ENCODE data around the gene DAGLA. TPM values are rescaled to one million over a fixed set of nuclear protein-coding genes. Genes with fewer than 3 reads are reported as not detected.

DAGLA gene
- total and polyA plus RNA-seq, 2 experiments from 2014 or later: 7.4 to 8.9 TPM

DNA sequence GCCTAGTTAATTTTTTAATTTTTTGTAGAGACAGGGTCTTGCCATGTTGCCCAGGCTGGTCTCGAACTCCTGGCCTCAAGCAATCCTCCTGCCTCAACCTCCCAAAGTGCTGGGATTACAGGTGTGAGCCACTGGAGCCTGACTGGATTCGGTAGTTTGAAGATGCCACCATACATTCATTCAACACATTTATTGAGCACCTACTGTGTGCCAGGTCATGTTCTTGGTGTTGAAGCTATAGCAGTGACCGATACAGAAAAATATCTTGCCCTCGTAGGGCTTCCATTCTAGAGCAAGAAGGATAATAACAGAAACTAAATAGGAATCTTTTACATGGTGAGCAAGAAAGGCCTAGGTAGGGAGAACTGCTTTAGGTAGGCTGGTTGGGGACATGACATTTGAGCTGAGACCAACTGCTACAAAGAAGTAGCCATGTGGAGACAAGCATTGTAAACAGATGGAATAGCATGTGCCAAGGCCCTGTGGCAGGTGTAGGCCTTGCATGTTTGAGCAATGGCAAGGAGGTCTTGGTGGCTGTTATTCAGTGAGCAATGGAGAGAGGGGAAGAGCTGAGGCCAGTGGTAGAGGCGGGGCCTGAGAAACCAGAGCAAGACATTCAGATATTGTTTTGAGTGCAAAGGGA is 70.6 kb downstream of the DAGLA start:
- H3K9me2 ChIP-seq (replicated peaks; ENCODE audit: insufficient read depth): no peaks in the 10 kb centered on the region
- no peak for TF ChIP-seq EZH2phosphoT487 (IDR thresholded peaks at IDR 0.05; ENCODE audit: low read depth, severe bottlenecking, unreplicated experiment)
- TF ChIP-seq, protein P1, sequence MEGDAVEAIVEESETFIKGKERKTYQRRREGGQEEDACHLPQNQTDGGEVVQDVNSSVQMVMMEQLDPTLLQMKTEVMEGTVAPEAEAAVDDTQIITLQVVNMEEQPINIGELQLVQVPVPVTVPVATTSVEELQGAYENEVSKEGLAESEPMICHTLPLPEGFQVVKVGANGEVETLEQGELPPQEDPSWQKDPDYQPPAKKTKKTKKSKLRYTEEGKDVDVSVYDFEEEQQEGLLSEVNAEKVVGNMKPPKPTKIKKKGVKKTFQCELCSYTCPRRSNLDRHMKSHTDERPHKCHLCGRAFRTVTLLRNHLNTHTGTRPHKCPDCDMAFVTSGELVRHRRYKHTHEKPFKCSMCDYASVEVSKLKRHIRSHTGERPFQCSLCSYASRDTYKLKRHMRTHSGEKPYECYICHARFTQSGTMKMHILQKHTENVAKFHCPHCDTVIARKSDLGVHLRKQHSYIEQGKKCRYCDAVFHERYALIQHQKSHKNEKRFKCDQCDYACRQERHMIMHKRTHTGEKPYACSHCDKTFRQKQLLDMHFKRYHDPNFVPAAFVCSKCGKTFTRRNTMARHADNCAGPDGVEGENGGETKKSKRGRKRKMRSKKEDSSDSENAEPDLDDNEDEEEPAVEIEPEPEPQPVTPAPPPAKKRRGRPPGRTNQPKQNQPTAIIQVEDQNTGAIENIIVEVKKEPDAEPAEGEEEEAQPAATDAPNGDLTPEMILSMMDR (IDR thresholded peaks at IDR 0.05; ENCODE audit: poor library complexity): no peak
- TF ChIP-seq EZH2 (IDR thresholded peaks at IDR 0.05; ENCODE audit: borderline replicate concordance): no peak
- H3K79me2 ChIP-seq: peaks cover 37% of the 10 kb centered on the region
- H3K4me1 ChIP-seq (ENCODE audit: insufficient read depth): peaks cover 51% of the 10 kb centered on the region
- over 99% methylated on average over 5 of the region's 5 CpGs for WGBS (ENCODE audit: low lambda C conversion rate, missing lambda C conversion rate)
- no peak overlapping the region for H3K27ac ChIP-seq
- no peak overlapping the region for H3K4me3 ChIP-seq
- no peaks in the 10 kb centered on the region for H4K20me1 ChIP-seq (ENCODE audit: insufficient read depth, poor library complexity, severe bottlenecking)
- no peak overlapping the region for H2AFZ ChIP-seq
- no peaks in the 10 kb centered on the region for H3K9me3 ChIP-seq (ENCODE audit: low read depth)
- H3K27me3 ChIP-seq: no peaks in the 10 kb centered on the region
- DNase-seq (ENCODE audit: low spot score): no peak
- H3K4me2 ChIP-seq: no peak overlapping the region
- H3K36me3 ChIP-seq (replicated peaks; ENCODE audit: insufficient read depth, low read depth): no peaks in the 10 kb centered on the region

DNA sequence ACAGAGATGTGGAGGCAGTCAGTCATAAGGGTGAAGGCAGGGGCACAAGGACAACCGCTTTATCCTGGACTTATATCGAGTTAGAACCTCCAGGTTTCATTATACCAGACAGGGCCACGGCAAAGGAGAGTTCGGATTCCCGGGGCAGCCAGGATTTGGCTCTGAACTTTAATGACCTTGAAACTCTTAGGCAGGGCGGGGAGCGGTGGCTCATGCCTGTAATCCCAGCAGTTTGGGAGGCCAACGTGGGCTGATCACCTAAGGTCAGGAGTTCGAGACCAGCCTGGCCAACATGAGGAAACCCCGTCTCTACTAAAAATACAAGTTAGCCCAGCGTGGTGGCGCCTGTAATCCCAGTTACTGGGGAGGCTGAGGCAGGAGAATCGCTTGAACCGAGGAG is 71.2 kb downstream of the DAGLA start:
- no peak overlapping the region for H3K4me2 ChIP-seq
- H3K36me3 ChIP-seq (replicated peaks; ENCODE audit: insufficient read depth, low read depth): no peaks in the 10 kb centered on the region
- no peaks in the 10 kb centered on the region for H4K20me1 ChIP-seq (ENCODE audit: insufficient read depth, poor library complexity, severe bottlenecking)
- H3K27ac ChIP-seq: no peak overlapping the region
- WGBS (ENCODE audit: low lambda C conversion rate, missing lambda C conversion rate): 85% methylated on average over 14 of the region's 14 CpGs
- H3K4me3 ChIP-seq: no peak overlapping the region
- no peaks in the 10 kb centered on the region for H3K27me3 ChIP-seq
- no peaks in the 10 kb centered on the region for H3K9me2 ChIP-seq (replicated peaks; ENCODE audit: insufficient read depth)
- no peak for TF ChIP-seq EZH2phosphoT487 (IDR thresholded peaks at IDR 0.05; ENCODE audit: low read depth, severe bottlenecking, unreplicated experiment)
- TF ChIP-seq, protein P1 (IDR thresholded peaks at IDR 0.05; ENCODE audit: poor library complexity): no peak
- no peak for TF ChIP-seq EZH2 (IDR thresholded peaks at IDR 0.05; ENCODE audit: borderline replicate concordance)
- DNase-seq (ENCODE audit: low spot score): no peak
- H3K4me1 ChIP-seq (ENCODE audit: insufficient read depth): peaks cover 57% of the 10 kb centered on the region
- no peak overlapping the region for H2AFZ ChIP-seq
- peaks cover 43% of the 10 kb centered on the region for H3K79me2 ChIP-seq
- H3K9me3 ChIP-seq (ENCODE audit: low read depth): no peaks in the 10 kb centered on the region

DNA sequence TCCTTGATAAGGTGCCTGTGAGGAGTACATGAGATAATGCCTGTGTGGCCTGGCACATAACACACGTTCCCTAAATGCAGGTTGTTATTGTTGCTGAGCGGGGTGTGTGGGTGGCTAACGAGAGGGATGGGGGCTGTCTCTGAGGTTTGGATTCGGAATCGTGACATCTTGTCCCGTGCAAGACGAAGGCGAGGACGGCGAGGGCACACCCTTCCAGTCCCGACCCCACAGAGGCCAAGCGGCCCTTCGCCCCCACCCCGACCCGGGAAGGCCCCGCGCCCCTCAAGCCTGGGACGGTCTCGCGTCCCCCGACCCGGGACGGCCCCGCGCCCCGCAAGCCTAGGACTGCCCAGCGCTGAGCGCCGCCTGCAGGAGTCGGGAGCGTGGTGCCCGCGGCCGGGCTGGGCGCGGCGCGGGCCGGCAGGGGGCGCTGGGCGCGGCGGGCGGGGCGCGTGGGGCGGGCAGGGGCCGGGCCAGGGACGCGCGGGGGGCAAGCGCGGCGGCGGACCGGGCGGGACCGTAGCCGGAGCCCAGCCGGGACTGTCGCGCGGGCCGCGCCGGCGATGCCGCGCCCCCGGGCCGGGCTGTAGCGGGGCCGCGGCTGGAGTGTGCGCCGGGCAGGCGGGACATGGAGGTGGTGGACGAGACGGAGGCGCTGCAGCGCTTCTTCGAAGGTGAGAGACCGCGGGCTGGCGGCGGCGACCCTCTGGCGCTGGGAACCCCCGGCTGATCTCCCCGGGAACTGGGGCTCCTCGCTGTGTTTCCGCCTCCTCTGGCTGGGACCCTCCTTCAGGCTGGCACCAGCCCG is 72.1 kb downstream of the DAGLA start, which contains the start of gene MYRF:
Gene MYRF, plus strand, starts transcription at position 520 of the 808 bp plus-strand sequence. Its CDS starts 109 bp downstream, at position 629.
- no peaks in the 10 kb centered on the region for H4K20me1 ChIP-seq (ENCODE audit: insufficient read depth, poor library complexity, severe bottlenecking)
- H2AFZ ChIP-seq: peak within 1 kb of the TSS; percentile 74
- WGBS (ENCODE audit: low lambda C conversion rate, missing lambda C conversion rate): 8% methylated on average over 30 of the region's 93 CpGs
- peak within 1 kb of the TSS; percentile 94 for H3K4me2 ChIP-seq
- no peaks in the 10 kb centered on the region for H3K36me3 ChIP-seq (replicated peaks; ENCODE audit: insufficient read depth, low read depth)
- no peaks in the 10 kb centered on the region for H3K9me2 ChIP-seq (replicated peaks; ENCODE audit: insufficient read depth)
- H3K27me3 ChIP-seq: no peaks in the 10 kb centered on the region
- H3K27ac ChIP-seq: peak within 1 kb of the TSS; percentile 98
- H3K4me1 ChIP-seq (ENCODE audit: insufficient read depth): peaks cover 63% of the 10 kb centered on the region
- peak; percentile 88 for DNase-seq (ENCODE audit: low spot score)
- H3K79me2 ChIP-seq: peaks cover 53% of the 10 kb centered on the region
- H3K4me3 ChIP-seq: peak within 1 kb of the TSS; percentile 70
- no peaks in the 10 kb centered on the region for H3K9me3 ChIP-seq (ENCODE audit: low read depth)
- TF ChIP-seq, protein P1 (IDR thresholded peaks at IDR 0.05; ENCODE audit: poor library complexity): peak; percentile 59
- TF ChIP-seq EZH2 (IDR thresholded peaks at IDR 0.05; ENCODE audit: borderline replicate concordance) (no peak), EZH2phosphoT487 (IDR thresholded peaks at IDR 0.05; ENCODE audit: low read depth, severe bottlenecking, unreplicated experiment) (no peak)

Data from hepatocyte (in vitro differentiated cells).